Left ventricle myocardium superior (tissue), 1 donor: ENCODE data around the gene ISLR. TPM values are rescaled to one million over a fixed set of nuclear protein-coding genes. Genes with fewer than 3 reads are reported as not detected.

Experiments used
- ATAC-seq: fragments of 200-7000 bp; cut with Tn5 transposase; one replicate; pipeline ENCODE4 v1.9.1; 2020; ENCODE audit warnings: mild to moderate bottlenecking, moderate library complexity
- DNase-seq: peaks from one replicate; pipeline ENCODE4 v3.0.0-alpha.2; 2020
- intact Hi-C: fragments of 100-400 bp; cut with micrococcal nuclease; formaldehyde crosslinking; loops from one replicate; pipeline ENCODE4 v1.11.0; 2022
- total RNA-seq: library from RNA; stranded (reverse); fragmentation: NEBNext Ultra II Directional; extraction: Animal tissue kit (Norgen Biotek cat#: 25700); gene quantifications from one replicate; pipeline ENCODE4 v1.2.1, GENCODE V29; 2021
- donor health status: DM: no; HTN: yes; CAD: no; lungs with severe emphysema.

ISLR gene
- total RNA-seq, 1 donor from 2014 or later, result 11.1 TPM

GRCh38 chr15:74167891-74168331, 5.6 kb upstream of the ISLR start:
- intact Hi-C loops, result no loop called here
- ATAC-seq (no peak), DNase-seq (no peak)

- ATAC-seq (peak; percentile 27), DNase-seq (no peak)
- intact Hi-C loops, result no loop called here
These were observed 4.8 kb upstream of the ISLR start for GRCh38 chr15:74168711-74169126.

DNA sequence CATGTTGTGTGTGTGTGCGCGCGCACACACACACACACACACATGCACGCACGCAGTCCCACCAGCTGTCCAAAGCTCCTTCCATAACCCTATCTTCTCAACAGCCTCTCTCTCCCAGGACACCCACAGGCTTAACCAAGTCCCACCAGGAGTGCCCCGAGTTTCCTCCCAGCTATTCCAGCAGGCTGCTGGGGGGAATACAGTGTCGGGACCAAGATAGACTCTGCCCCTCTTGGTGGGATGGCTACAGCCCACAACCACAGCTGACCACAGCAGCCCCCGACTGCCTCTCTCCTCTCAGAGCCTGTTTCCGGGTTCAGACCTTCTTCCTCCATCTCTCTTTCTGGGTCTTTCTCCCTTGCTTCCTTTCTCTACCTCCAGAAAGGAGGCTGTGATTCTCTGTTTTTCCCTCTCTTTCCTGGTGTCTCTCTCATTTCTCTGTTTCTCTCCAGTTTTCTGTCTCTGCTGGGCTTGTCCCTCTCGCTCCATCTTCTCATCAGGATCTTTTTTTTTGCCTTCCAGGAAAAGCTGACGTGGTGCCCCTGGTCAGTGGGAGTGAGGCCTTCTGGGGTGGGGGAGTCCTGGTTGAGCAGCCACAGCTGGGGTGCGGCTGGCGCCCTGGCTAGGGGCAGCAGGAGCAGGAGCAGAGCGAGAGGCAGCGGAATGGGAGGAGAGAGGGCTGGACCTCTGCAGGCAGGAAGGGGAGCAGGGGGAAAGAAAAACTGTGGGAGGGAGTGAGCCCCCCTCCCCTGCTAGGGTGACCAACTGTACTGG, 3.3 kb upstream of the ISLR start:
- intact Hi-C loops, result no loop called here
- DNase-seq (no peak), ATAC-seq (no peak)

GRCh38 chr15:74170875-74171578, 2.5 kb upstream of the ISLR start:
- ATAC-seq, result no peak
- no peak for DNase-seq
- intact Hi-C loops, result no loop called here

GRCh38 chr15:74171965-74172541, 1.5 kb upstream of the ISLR start:
- ATAC-seq, result no peak
- no peak for DNase-seq
- intact Hi-C loops, result no loop called here

- intact Hi-C loops, result no loop called here
- peak; percentile 86 for DNase-seq
- peak; percentile 81 for ATAC-seq
These were observed 670 bp upstream of the ISLR start for GRCh38 chr15:74172701-74173379.

- DNase-seq (peak; percentile 52), ATAC-seq (peak; percentile 62)
- intact Hi-C loops, result no loop called here
These were observed 878 bp downstream of the ISLR start for GRCh38 chr15:74174219-74174957.

DNA sequence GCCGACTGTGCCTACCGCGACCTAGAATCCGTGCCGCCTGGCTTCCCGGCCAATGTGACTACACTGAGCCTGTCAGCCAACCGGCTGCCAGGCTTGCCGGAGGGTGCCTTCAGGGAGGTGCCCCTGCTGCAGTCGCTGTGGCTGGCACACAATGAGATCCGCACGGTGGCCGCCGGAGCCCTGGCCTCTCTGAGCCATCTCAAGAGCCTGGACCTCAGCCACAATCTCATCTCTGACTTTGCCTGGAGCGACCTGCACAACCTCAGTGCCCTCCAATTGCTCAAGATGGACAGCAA, 1.4 kb downstream of the ISLR start:
- DNase-seq (no peak), ATAC-seq (no peak)
- intact Hi-C loops, result no loop called here

GRCh38 chr15:74175271-74176191, 2.0 kb downstream of the ISLR start:
- intact Hi-C loops, result no loop called here
- ATAC-seq (no peak), DNase-seq (peak; percentile 24)

DNA sequence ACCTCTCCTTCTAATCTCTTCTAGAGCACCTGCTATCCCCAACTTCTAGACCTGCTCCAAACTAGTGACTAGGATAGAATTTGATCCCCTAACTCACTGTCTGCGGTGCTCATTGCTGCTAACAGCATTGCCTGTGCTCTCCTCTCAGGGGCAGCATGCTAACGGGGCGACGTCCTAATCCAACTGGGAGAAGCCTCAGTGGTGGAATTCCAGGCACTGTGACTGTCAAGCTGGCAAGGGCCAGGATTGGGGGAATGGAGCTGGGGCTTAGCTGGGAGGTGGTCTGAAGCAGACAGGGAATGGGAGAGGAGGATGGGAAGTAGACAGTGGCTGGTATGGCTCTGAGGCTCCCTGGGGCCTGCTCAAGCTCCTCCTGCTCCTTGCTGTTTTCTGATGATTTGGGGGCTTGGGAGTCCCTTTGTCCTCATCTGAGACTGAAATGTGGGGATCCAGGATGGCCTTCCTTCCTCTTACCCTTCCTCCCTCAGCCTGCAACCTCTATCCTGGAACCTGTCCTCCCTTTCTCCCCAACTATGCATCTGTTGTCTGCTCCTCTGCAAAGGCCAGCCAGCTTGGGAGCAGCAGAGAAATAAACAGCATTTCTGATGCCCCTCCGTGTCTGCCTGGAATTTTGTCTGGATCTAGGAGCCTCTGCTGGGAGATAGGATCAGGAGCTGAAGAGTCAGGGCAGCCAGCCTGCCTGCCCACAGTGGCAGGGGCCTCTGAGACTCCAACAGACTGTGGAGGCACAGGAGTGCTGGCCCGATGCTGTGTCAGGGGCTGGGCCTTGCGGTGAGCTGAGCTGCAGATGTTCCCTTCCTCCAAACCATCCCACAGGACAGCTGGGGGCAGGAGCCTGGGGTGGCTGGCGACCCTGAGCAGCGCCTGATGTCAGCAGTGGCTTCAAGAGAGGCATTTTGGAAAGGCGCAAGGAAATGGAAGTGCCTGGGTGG, 3.0 kb downstream of the ISLR start:
- ATAC-seq, result no peak
- intact Hi-C loops, result no loop called here
- peak; percentile 20 for DNase-seq

DNA sequence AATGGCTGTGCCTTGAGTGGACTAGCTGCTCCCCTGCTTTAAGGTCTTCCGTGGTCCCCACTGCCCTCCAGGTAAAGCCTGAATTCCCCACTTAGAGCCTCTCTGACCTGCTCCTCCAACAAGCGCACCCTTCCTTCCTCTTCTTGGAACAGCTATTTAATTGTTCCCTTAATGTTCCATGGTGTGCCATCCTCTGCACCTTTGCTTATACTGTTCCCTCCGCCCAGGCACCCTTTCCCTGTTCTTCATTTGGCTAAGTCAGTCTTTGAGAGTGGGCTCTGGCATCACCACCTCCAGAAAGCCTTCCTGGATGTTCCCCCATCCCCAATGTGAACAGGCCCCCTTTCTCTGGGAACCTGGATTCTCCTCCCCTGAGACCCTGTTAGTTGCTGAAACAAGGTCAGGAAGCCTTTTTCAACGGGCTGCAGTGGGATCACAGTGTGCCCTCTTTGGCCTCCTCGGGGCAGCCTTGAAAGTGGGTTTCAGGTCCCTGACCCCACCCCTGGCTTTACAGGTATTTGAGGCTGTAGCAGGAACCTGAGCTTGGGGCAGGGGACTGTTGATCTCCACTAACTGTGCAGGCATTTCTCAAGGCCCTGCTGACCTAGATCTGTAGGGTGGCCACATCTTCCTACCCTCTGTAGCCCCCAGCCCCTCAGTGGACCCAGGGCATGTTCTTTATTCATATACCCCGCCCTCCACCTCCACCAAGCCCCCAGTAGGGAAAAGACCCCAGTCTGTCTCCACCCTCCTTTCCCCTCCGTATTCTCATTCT, 5.0 kb downstream of the ISLR start:
- no peak for ATAC-seq
- DNase-seq, result no peak
- intact Hi-C loops, result no loop called here

GRCh38 chr15:74179101-74179841, 5.8 kb downstream of the ISLR start:
- ATAC-seq, result peak; percentile 90
- intact Hi-C loops, result no loop called here

GRCh38 chr15:74179983-74180880, 6.7 kb downstream of the ISLR start:
- DNase-seq, result peak; percentile 66
- peak; percentile 69 for ATAC-seq
- intact Hi-C loops, result no loop called here

More at GRCh38 chr15:74179101-74179841, 5.8 kb downstream of the ISLR start:
- peak; percentile 82 for DNase-seq

- DNase-seq, result peak; percentile 23
- ATAC-seq, result no peak
- intact Hi-C loops, result no loop called here
These were observed 7.5 kb downstream of the ISLR start for GRCh38 chr15:74180881-74181602.
